ENCODE measurements around the gene A2ML1. TPM values are rescaled to one million over a fixed set of nuclear protein-coding genes. Genes with fewer than 3 reads are reported as not detected.
A peak's percentile ranks its signal among the peaks of the same experiment; 100 is the strongest.
"Not testable (repeated sequence)": the region's sequence is repeated elsewhere in the genome, so short reads cannot be mapped to it uniquely, and the experiment has no call there.

A2ML1 gene
- total RNA-seq, 2 donors from 2014 or later: 0.27 TPM; not detected in 1

GRCh38 chr12:8914716-8915526, 92.5 kb downstream of the A2ML1 start:
- no peaks in the 10 kb centered on the region for H3K9me3 ChIP-seq
- H3K27ac ChIP-seq: peak overlapping the region; percentile 65 to 73
- ATAC-seq (ENCODE audit: insufficient number of reproducible peaks, low FRiP score, low read depth): no peak
- DNase-seq (ENCODE audit: low spot score): no peak
- TF ChIP-seq CTCF (IDR thresholded peaks at IDR 0.05): no peak
- H3K36me3 ChIP-seq: no peaks in the 10 kb centered on the region
- peak overlapping the region; percentile 90 for H3K4me3 ChIP-seq
- H3K27me3 ChIP-seq (replicated peaks; ENCODE audit: insufficient read depth): no peaks in the 10 kb centered on the region
- H3K4me1 ChIP-seq (ENCODE audit: control insufficient read depth in 1 of 2, low read depth in 2 of 2): peaks cover 9 to 30% of the 10 kb centered on the region in 2 donors

GRCh38 chr12:8916154-8916553, 93.7 kb downstream of the A2ML1 start:
- Histone ChIP-seq H3K4me1 (ENCODE audit: control insufficient read depth in 1 of 2, low read depth in 2 of 2) (peaks cover 9 to 30% of the 10 kb centered on the region in 2 donors), H3K27me3 (replicated peaks; ENCODE audit: insufficient read depth) (no peaks in the 10 kb centered on the region), H3K36me3 (peaks cover 7% of the 10 kb centered on the region), H3K27ac (no peak overlapping the region), H3K9me3 (no peaks in the 10 kb centered on the region), H3K4me3 (no peak overlapping the region)
- no peak for TF ChIP-seq CTCF (IDR thresholded peaks at IDR 0.05)
- DNase-seq (ENCODE audit: low spot score): no peak
- ATAC-seq (ENCODE audit: insufficient number of reproducible peaks, low FRiP score, low read depth): no peak

GRCh38 chr12:8917031-8917430, 94.6 kb downstream of the A2ML1 start:
- ATAC-seq (ENCODE audit: insufficient number of reproducible peaks, low FRiP score, low read depth): no peak
- H3K27ac ChIP-seq: no peak overlapping the region
- H3K4me1 ChIP-seq (ENCODE audit: control insufficient read depth in 1 of 2, low read depth in 2 of 2): peaks cover 9 to 30% of the 10 kb centered on the region in 2 donors
- H3K36me3 ChIP-seq: peaks cover 13% of the 10 kb centered on the region
- H3K27me3 ChIP-seq (replicated peaks; ENCODE audit: insufficient read depth): no peaks in the 10 kb centered on the region
- no peak for DNase-seq (ENCODE audit: low spot score)
- no peak overlapping the region for H3K4me3 ChIP-seq
- no peak for TF ChIP-seq CTCF (IDR thresholded peaks at IDR 0.05)
- H3K9me3 ChIP-seq: no peaks in the 10 kb centered on the region

- H3K9me3 ChIP-seq: no peaks in the 10 kb centered on the region
- no peak overlapping the region for H3K27ac ChIP-seq
- H3K36me3 ChIP-seq: peaks cover 18% of the 10 kb centered on the region
- H3K4me1 ChIP-seq (ENCODE audit: control insufficient read depth in 1 of 2, low read depth in 2 of 2): peaks cover 9 to 26% of the 10 kb centered on the region in 2 donors
- no peak for TF ChIP-seq CTCF (IDR thresholded peaks at IDR 0.05)
- no peak overlapping the region for H3K4me3 ChIP-seq
- ATAC-seq (ENCODE audit: insufficient number of reproducible peaks, low FRiP score, low read depth): no peak
- no peaks in the 10 kb centered on the region for H3K27me3 ChIP-seq (replicated peaks; ENCODE audit: insufficient read depth)
- DNase-seq (ENCODE audit: low spot score): no peak
Observed at GRCh38 chr12:8917751-8918150, 95.3 kb downstream of the A2ML1 start.

- not testable (repeated sequence) for H3K9me3 ChIP-seq; H3K4me3 ChIP-seq; ATAC-seq (ENCODE audit: insufficient number of reproducible peaks, low FRiP score, low read depth); H3K27me3 ChIP-seq (replicated peaks; ENCODE audit: insufficient read depth); DNase-seq (ENCODE audit: low spot score); H3K27ac ChIP-seq
- Histone ChIP-seq H3K4me1 (ENCODE audit: control insufficient read depth in 1 of 2, low read depth in 2 of 2) (peaks cover 4 to 17% of the 10 kb centered on the region in 2 donors), H3K36me3 (peaks cover 19% of the 10 kb centered on the region)
Observed at GRCh38 chr12:8919643-8920042, 97.2 kb downstream of the A2ML1 start.

All from thoracic aorta (tissue), 2 donors.